Aorta (tissue), 5 donors: ENCODE measurements around the gene ZDHHC14. TPM values are rescaled to one million over a fixed set of nuclear protein-coding genes. Genes with fewer than 3 reads are reported as not detected.

Source experiments
- ATAC-seq: fragments of 200-7000 bp; cut with Tn5 transposase; one replicate; pipeline ENCODE4 v1.9.1; 2022; ENCODE audit warnings: moderate library complexity; ENCODE audit not compliant: low FRiP score
- DNase-seq, 2 donors: peaks; one replicate each; pipeline ENCODE4 v3.0.0-alpha.2; 2020
- H3K27ac ChIP-seq, 2 donors: one replicate each; pipeline ENCODE4 v1.5.1; 2013; ENCODE audit warnings: low read length in 2 of 2, mild to moderate bottlenecking in 2 of 2, moderate library complexity in 2 of 2, control low read depth in 1 of 2, inconsistent platforms in 1 of 2, low read depth in 1 of 2
- H3K27me3 ChIP-seq, 2 donors: one replicate each; pipeline ENCODE4 v1.6.1; 2013; ENCODE audit warnings: control low read depth in 1 of 2, low read length in 1 of 2, mild to moderate bottlenecking in 1 of 2, moderate library complexity in 1 of 2; ENCODE audit not compliant: insufficient read depth in 2 of 2, control insufficient read depth in 1 of 2
- H3K36me3 ChIP-seq, 2 donors: one replicate each; pipeline ENCODE4 v1.6.1; 2013; ENCODE audit warnings: control low read depth in 1 of 2, low read length in 1 of 2, mild to moderate bottlenecking in 1 of 2; ENCODE audit not compliant: insufficient read depth in 2 of 2, control insufficient read depth in 1 of 2
- H3K4me1 ChIP-seq, 2 donors: one replicate each; pipeline ENCODE4 v1.6.1; 2013; ENCODE audit warnings: low read length in 2 of 2, control low read depth in 1 of 2, mild to moderate bottlenecking in 1 of 2, moderate library complexity in 1 of 2; ENCODE audit not compliant: insufficient read depth in 2 of 2, control insufficient read depth in 1 of 2
- H3K4me3 ChIP-seq, 2 donors: one replicate each; pipeline ENCODE4 v1.5.1; 2013; ENCODE audit warnings: low read length in 2 of 2, control low read depth in 1 of 2, mild to moderate bottlenecking in 1 of 2
- H3K9me3 ChIP-seq: one replicate; pipeline ENCODE4 v1.6.1; 2013; ENCODE audit warnings: mild to moderate bottlenecking, low read length; ENCODE audit not compliant: control insufficient read depth
- WGBS, 2 donors: extraction: QIAGEN DNeasy Blood & Tissue Kit; methylation state at CpG; one replicate each; pipeline ENCODE4 v1.1.7; 2013; 5-methylcytosine and 5-hydroxymethylcytosine counted together
- intact Hi-C, 2 donors: fragments of 100-400 bp; cut with DNase I; formaldehyde crosslinking; loops; one replicate each; pipeline versions ENCODE4 v1.14.2 to v1.15.0; 2022
- polyA plus RNA-seq, 2 donors: library from polyadenylated mRNA; stranded (reverse); fragments of 200-250 nt; gene quantifications; one replicate each; pipeline ENCODE4 v1.2.3, GENCODE V29; 2013
- total RNA-seq, 2 donors: library from RNA; stranded (reverse); fragmentation: NEBNext Ultra II Directional; extraction: Animal tissue kit (Norgen Biotek cat#: 25700); gene quantifications; one replicate each; pipeline ENCODE4 v1.2.1, GENCODE V29; 2021
- donor health status: healthy with polysubstance abuse.
- donor health status: Bipolar disorder and iron deficiency.
- donor health status: DM: no; HTN: no; CAD: no.
- donor health status: DM: no; HTN: no; CAD: no.
- donor health status: DM: yes; HTN: yes; CAD: no.

The ZDHHC14 gene
- total and polyA plus RNA-seq, 4 donors, result 2.8 to 17.8 (median 14.4) TPM

- 33 to 46% methylated on average over 4 of the region's 4 CpGs for WGBS, 2 donors
- intact Hi-C loops, result no loop called here
- no peak overlapping the region for H3K27ac ChIP-seq
- no peaks in the 10 kb centered on the region for H3K27me3 ChIP-seq
- no peaks in the 10 kb centered on the region for H3K4me1 ChIP-seq
- no peak for DNase-seq
- no peak for ATAC-seq
- no peaks in the 10 kb centered on the region for H3K36me3 ChIP-seq
- H3K9me3 ChIP-seq, result no peaks in the 10 kb centered on the region
- no peak overlapping the region for H3K4me3 ChIP-seq
These were observed 234.4 kb downstream of the ZDHHC14 start for GRCh38 chr6:157615420-157615769.

- H3K36me3 ChIP-seq, result no peaks in the 10 kb centered on the region
- intact Hi-C loops, result no loop called here
- H3K4me3 ChIP-seq, result no peak overlapping the region
- H3K9me3 ChIP-seq, result no peaks in the 10 kb centered on the region
- H3K27ac ChIP-seq, result no peak overlapping the region
- 91 to 96% methylated on average over 4 of the region's 4 CpGs for WGBS, 2 donors
- H3K4me1 ChIP-seq, result no peaks in the 10 kb centered on the region
- no peaks in the 10 kb centered on the region for H3K27me3 ChIP-seq
- no peak for DNase-seq
- ATAC-seq, result no peak
These were observed 235.0 kb downstream of the ZDHHC14 start for GRCh38 chr6:157615951-157616350.

GRCh38 chr6:157620944-157621343, 240.0 kb downstream of the ZDHHC14 start:
- intact Hi-C loops, result no loop called here
- ATAC-seq, result peak; percentile 41
- Histone ChIP-seq H3K4me3 (no peak overlapping the region), H3K27me3 (no peaks in the 10 kb centered on the region), H3K4me1 (no peaks in the 10 kb centered on the region), H3K36me3 (no peaks in the 10 kb centered on the region), H3K27ac (no peak overlapping the region), H3K9me3 (no peaks in the 10 kb centered on the region)
- DNase-seq, result no peak
- WGBS, 2 donors, result 93 to 95% methylated on average over 3 of the region's 3 CpGs

- H3K27me3 ChIP-seq, result no peaks in the 10 kb centered on the region
- H3K36me3 ChIP-seq, result no peaks in the 10 kb centered on the region
- no peaks in the 10 kb centered on the region for H3K9me3 ChIP-seq
- H3K4me1 ChIP-seq, result no peaks in the 10 kb centered on the region
- no peak for DNase-seq
- H3K27ac ChIP-seq, result no peak overlapping the region
- intact Hi-C loops, result no loop called here
- peak; percentile 71 for ATAC-seq
- no peak overlapping the region for H3K4me3 ChIP-seq
- 76 to 78% methylated on average over 6 of the region's 6 CpGs for WGBS, 2 donors
These were observed 240.4 kb downstream of the ZDHHC14 start for GRCh38 chr6:157621406-157621805.

- Histone ChIP-seq H3K36me3 (no peaks in the 10 kb centered on the region), H3K27ac (no peak overlapping the region), H3K27me3 (no peaks in the 10 kb centered on the region), H3K9me3 (no peaks in the 10 kb centered on the region), H3K4me1 (no peaks in the 10 kb centered on the region), H3K4me3 (no peak overlapping the region)
- DNase-seq (no peak), ATAC-seq (no peak)
- intact Hi-C loops, result no loop called here
- WGBS, 2 donors, result 92 to 96% methylated on average over 3 of the region's 3 CpGs
These were observed 241.4 kb downstream of the ZDHHC14 start for GRCh38 chr6:157622427-157622826.

- 90 to 94% methylated on average over 7 of the region's 7 CpGs for WGBS, 2 donors
- Histone ChIP-seq H3K4me3 (no peak overlapping the region), H3K9me3 (no peaks in the 10 kb centered on the region), H3K36me3 (no peaks in the 10 kb centered on the region), H3K27me3 (no peaks in the 10 kb centered on the region), H3K27ac (no peak overlapping the region), H3K4me1 (no peaks in the 10 kb centered on the region)
- ATAC-seq, result no peak
- intact Hi-C loops, result no loop called here
- no peak for DNase-seq
These were observed 244.1 kb downstream of the ZDHHC14 start for GRCh38 chr6:157625111-157625510.

GRCh38 chr6:157625764-157626163, 244.8 kb downstream of the ZDHHC14 start:
- 29 to 40% methylated on average over 10 of the region's 10 CpGs for WGBS, 2 donors
- intact Hi-C loops, result no loop called here
- no peaks in the 10 kb centered on the region for H3K36me3 ChIP-seq
- no peak overlapping the region for H3K4me3 ChIP-seq
- H3K27ac ChIP-seq, result no peak overlapping the region
- no peak for ATAC-seq
- H3K27me3 ChIP-seq, result no peaks in the 10 kb centered on the region
- H3K4me1 ChIP-seq, result no peaks in the 10 kb centered on the region
- no peak for DNase-seq
- no peaks in the 10 kb centered on the region for H3K9me3 ChIP-seq

GRCh38 chr6:157627195-157627966, 246.4 kb downstream of the ZDHHC14 start:
- no peaks in the 10 kb centered on the region for H3K9me3 ChIP-seq
- no peak for ATAC-seq
- H3K4me3 ChIP-seq, result no peak overlapping the region
- intact Hi-C loops, result no loop called here
- H3K27ac ChIP-seq, result no peak overlapping the region
- H3K4me1 ChIP-seq, result no peaks in the 10 kb centered on the region
- DNase-seq, result peak in 1 of 2 donors; percentile 5
- 94% methylated on average over 11 of the region's 11 CpGs for WGBS, 2 donors
- H3K27me3 ChIP-seq, result no peaks in the 10 kb centered on the region
- no peaks in the 10 kb centered on the region for H3K36me3 ChIP-seq

GRCh38 chr6:157628463-157628862, 247.5 kb downstream of the ZDHHC14 start:
- Histone ChIP-seq H3K36me3 (no peaks in the 10 kb centered on the region), H3K27me3 (no peaks in the 10 kb centered on the region), H3K4me3 (no peak overlapping the region), H3K9me3 (no peaks in the 10 kb centered on the region), H3K4me1 (no peaks in the 10 kb centered on the region), H3K27ac (no peak overlapping the region)
- no peak for ATAC-seq
- 94 to 96% methylated on average over 11 of the region's 11 CpGs for WGBS, 2 donors
- no peak for DNase-seq
- intact Hi-C loops, result no loop called here
